B cell (primary cell): Measurements from ENCODE around the gene ARPC5L. TPM values are rescaled to one million over a fixed set of nuclear protein-coding genes. Genes with fewer than 3 reads are reported as not detected.

ENCODE experiments used
- ATAC-seq: fragments of 200-7000 bp; cut with Tn5 transposase; one replicate; pipeline ENCODE4 v1.10.0; 2021; ENCODE audit warnings: low read depth, mild to moderate bottlenecking, moderate number of reproducible peaks, moderate library complexity
- CTCF ChIA-PET: fragments of 350-600 bp; sonication (Branson Sonifier 250); formaldehyde crosslinking; loops from one replicate; lab custom pipeline; 2021; ENCODE audit warnings: antibody characterized with exemption, inconsistent platforms; lab: Charles Lee
- POLR2A ChIA-PET: fragments of 350-600 bp; sonication (Branson Sonifier 250); formaldehyde crosslinking; loops from one replicate; lab custom pipeline; 2021; ENCODE audit warnings: antibody characterized with exemption; lab: Charles Lee
- DNase-seq: peaks from one replicate; pipeline ENCODE4 v3.0.0; 2013
- H2AFZ ChIP-seq: 2 replicates; pipeline ENCODE4 v1.6.1; 2012; ENCODE audit warnings: mild to moderate bottlenecking, low read depth, low read length; ENCODE audit not compliant: insufficient read depth, poor library complexity, severe bottlenecking
- H3K27ac ChIP-seq, 2 donors: 1 replicate in 1 of 2; 2 replicates in 1 of 2; pipeline ENCODE4 v1.5.1; 2012 to 2013; ENCODE audit warnings: low read length in 2 of 2, mild to moderate bottlenecking in 2 of 2, moderate library complexity in 1 of 2
- H3K27me3 ChIP-seq, 4 experiments: fragments of 200-600 bp in 1 of 4; sonication (generic) in 1 of 4; replicated peaks in 1 of 4; 1 replicate in 2 of 4; 2 replicates in 2 of 4; pipeline versions ENCODE4 v1.6.1 to v1.7.0; 2013 to 2016; ENCODE audit warnings: low read length in 3 of 4, mild to moderate bottlenecking in 2 of 4, mixed read lengths in 1 of 4, moderate library complexity in 1 of 4; ENCODE audit not compliant: insufficient read depth in 4 of 4, control insufficient read depth in 3 of 4; ENCODE audit errors: control extremely low read depth in 1 of 4
- H3K36me3 ChIP-seq, 2 experiments: replicated peaks in 1 of 2; 1 replicate in 1 of 2; 2 replicates in 1 of 2; pipeline versions ENCODE4 v1.6.1 to v1.7.1; 2013; ENCODE audit warnings: low read length in 1 of 2; ENCODE audit not compliant: insufficient read depth in 2 of 2, control insufficient read depth in 1 of 2; ENCODE audit errors: control extremely low read depth in 1 of 2, extremely low read depth in 1 of 2
- H3K4me1 ChIP-seq, 2 donors: fragments of 200-600 bp in 1 of 2; sonication (generic) in 1 of 2; 1 replicate in 1 of 2; 2 replicates in 1 of 2; pipeline versions ENCODE4 v1.5.1 to v1.6.1; 2013 to 2017; ENCODE audit warnings: low read length in 2 of 2; ENCODE audit not compliant: control insufficient read depth in 2 of 2, insufficient read depth in 2 of 2
- H3K4me2 ChIP-seq: replicated peaks from 2 replicates; pipeline ENCODE3; 2012; ENCODE audit warnings: mild to moderate bottlenecking, low read depth, low read length; ENCODE audit not compliant: poor library complexity, severe bottlenecking
- H3K4me3 ChIP-seq, 5 experiments: fragments of 200-600 bp in 1 of 5; sonication (generic) in 1 of 5; 1 replicate in 3 of 5; 2 replicates in 2 of 5; pipeline versions ENCODE4 v1.5.1 to v1.7.0; 2011 to 2016; ENCODE audit warnings: low read length in 4 of 5, mild to moderate bottlenecking in 4 of 5, low read depth in 2 of 5, control low read depth in 1 of 5, moderate library complexity in 1 of 5; ENCODE audit not compliant: insufficient read depth in 1 of 5; ENCODE audit errors: control extremely low read depth in 1 of 5, extremely low read depth in 1 of 5
- H3K79me2 ChIP-seq: fragments of 200-600 bp; sonication (generic); one replicate; pipeline ENCODE4 v1.6.0; 2016; ENCODE audit warnings: low read length; ENCODE audit not compliant: control insufficient read depth, insufficient read depth
- H3K9ac ChIP-seq: fragments of 200-600 bp; sonication (generic); 2 replicates; pipeline ENCODE4 v1.6.1; 2017; ENCODE audit warnings: mild to moderate bottlenecking, low read length, moderate library complexity
- H3K9me3 ChIP-seq, 3 donors: one replicate each; pipeline versions ENCODE4 v1.6.1 to v1.7.1; 2013; ENCODE audit warnings: low read length in 2 of 3; ENCODE audit not compliant: control insufficient read depth in 2 of 3, insufficient read depth in 1 of 3; ENCODE audit errors: control extremely low read depth in 1 of 3
- H4K20me1 ChIP-seq: 2 replicates; pipeline ENCODE4 v1.6.0; 2012; ENCODE audit warnings: mild to moderate bottlenecking, low read length; ENCODE audit not compliant: insufficient read depth, control insufficient read depth, poor library complexity, severe bottlenecking
- H3K27ac Mint-ChIP-seq: one replicate; pipeline ENCODE4 v1.8.0; 2021; ENCODE audit warnings: mixed read lengths
- H3K27me3 Mint-ChIP-seq: one replicate; pipeline ENCODE4 v1.8.0; 2021; ENCODE audit warnings: mixed read lengths
- H3K4me1 Mint-ChIP-seq: one replicate; pipeline ENCODE4 v1.8.0; 2021; ENCODE audit warnings: mixed read lengths
- H3K4me3 Mint-ChIP-seq: one replicate; pipeline ENCODE4 v1.8.0; 2021; ENCODE audit warnings: mixed read lengths
- H3K9me3 Mint-ChIP-seq: one replicate; pipeline ENCODE4 v1.8.0; 2022; ENCODE audit warnings: mixed read lengths; ENCODE audit not compliant: insufficient read depth
- CTCF ChIP-seq: fragments of 200-600 bp; IDR thresholded peaks from one replicate; pipeline ENCODE4 v1.8.0; 2022; ENCODE audit warnings: antibody characterized with exemption, mild to moderate bottlenecking
- EZH2 ChIP-seq: IDR thresholded peaks from 2 replicates; pipeline ENCODE4 v1.6.1; 2012; ENCODE audit warnings: borderline replicate concordance, low read depth, mild to moderate bottlenecking, moderate library complexity, low read length; ENCODE audit not compliant: insufficient read depth, poor library complexity, severe bottlenecking
- WGBS: methylation state at CpG from one replicate; pipeline ENCODE4 v1.1.5; 2013; ENCODE audit warnings: missing lambda C conversion rate; ENCODE audit not compliant: insufficient coverage; 5-methylcytosine and 5-hydroxymethylcytosine counted together
- intact Hi-C: fragments of 100-400 bp; cut with micrococcal nuclease; formaldehyde crosslinking; loops from one replicate; pipeline ENCODE4 v1.10.0; 2022
- polyA plus RNA-seq: library from polyadenylated mRNA; depleted of rRNA; stranded (reverse); fragments of >200 nt; gene quantifications from 2 replicates; pipeline ENCODE4 v1.2.3, GENCODE V29; 2012
- total RNA-seq, 2 donors: library from RNA; stranded (reverse); fragments of 120-200 nt in 1 of 2; gene quantifications; 1 replicate in 1 of 2; 2 replicates in 1 of 2; pipeline versions ENCODE4 v1.2.3 to v1.2.4, GENCODE V29; 2013 to 2022

Gene ARPC5L
- total and polyA plus RNA-seq, 2 donors (not counting 1 experiment from before 2014, with no cell fraction given) = 37.3 to 66.3 TPM

GRCh38 chr9:124886866-124887492 is 25.0 kb downstream of the ARPC5L start:
- Histone ChIP-seq H3K4me2 (no peak overlapping the region), H4K20me1 (no peaks in the 10 kb centered on the region), H3K79me2 (no peaks in the 10 kb centered on the region), H3K27ac (no peak overlapping the region), H3K9me3 (no peaks in the 10 kb centered on the region), H3K9ac (no peak overlapping the region), H3K4me3 (no peak overlapping the region), H3K36me3 (peaks cover 0 to 68% of the 10 kb centered on the region in 2 experiments), H3K27me3 (no peaks in the 10 kb centered on the region), H3K4me1 (no peaks in the 10 kb centered on the region), H2AFZ (no peak overlapping the region)
- ChIA-PET POLR2A (interaction anchor here (0.5 kb wide), 1 partner anchor 1974 kb away, joined by 3 read pairs; the partner anchor contains the start of gene ZBTB6), CTCF (interaction anchor here (1.6 kb wide), 1 partner anchor 34 kb away, joined by 6 read pairs; the partner anchor contains the start of gene WDR38)
- H3K27me3 Mint-ChIP-seq = no peaks in the 10 kb centered on the region
- H3K4me1 Mint-ChIP-seq = no peaks in the 10 kb centered on the region
- intact Hi-C loops = no loop called here
- H3K9me3 Mint-ChIP-seq = no peaks in the 10 kb centered on the region
- ATAC-seq = no peak
- no peak overlapping the region for H3K4me3 Mint-ChIP-seq
- no peak for DNase-seq
- no peak overlapping the region for H3K27ac Mint-ChIP-seq
- TF ChIP-seq EZH2 (no peak), CTCF (no peak)
- WGBS = 80% methylated on average over 15 of the region's 17 CpGs

GRCh38 chr9:124887832-124888231 is 25.9 kb downstream of the ARPC5L start:
- no peaks in the 10 kb centered on the region for H3K27me3 Mint-ChIP-seq
- Histone ChIP-seq H4K20me1 (no peaks in the 10 kb centered on the region), H3K9ac (no peak overlapping the region), H3K9me3 (no peaks in the 10 kb centered on the region), H3K79me2 (no peaks in the 10 kb centered on the region), H3K27ac (no peak overlapping the region), H3K36me3 (peaks cover 0 to 64% of the 10 kb centered on the region in 2 experiments), H3K4me2 (no peak overlapping the region), H2AFZ (no peak overlapping the region), H3K4me1 (no peaks in the 10 kb centered on the region), H3K4me3 (no peak overlapping the region), H3K27me3 (no peaks in the 10 kb centered on the region)
- H3K4me1 Mint-ChIP-seq = no peaks in the 10 kb centered on the region
- ATAC-seq (no peak), DNase-seq (no peak)
- no peak overlapping the region for H3K27ac Mint-ChIP-seq
- ChIA-PET POLR2A (no interaction called here), CTCF (no interaction called here)
- WGBS = 79% methylated on average over 3 of the region's 5 CpGs
- intact Hi-C loops = no loop called here
- no peak for TF ChIP-seq CTCF
- TF ChIP-seq EZH2 = no peak
- no peaks in the 10 kb centered on the region for H3K9me3 Mint-ChIP-seq
- H3K4me3 Mint-ChIP-seq = no peak overlapping the region
